Measurements from ENCODE around the gene ATP9B. TPM values are rescaled to one million over a fixed set of nuclear protein-coding genes. Genes with fewer than 3 reads are reported as not detected.

ATP9B gene
- total RNA-seq, 1 donor from 2014 or later, result 34.1 TPM

DNA sequence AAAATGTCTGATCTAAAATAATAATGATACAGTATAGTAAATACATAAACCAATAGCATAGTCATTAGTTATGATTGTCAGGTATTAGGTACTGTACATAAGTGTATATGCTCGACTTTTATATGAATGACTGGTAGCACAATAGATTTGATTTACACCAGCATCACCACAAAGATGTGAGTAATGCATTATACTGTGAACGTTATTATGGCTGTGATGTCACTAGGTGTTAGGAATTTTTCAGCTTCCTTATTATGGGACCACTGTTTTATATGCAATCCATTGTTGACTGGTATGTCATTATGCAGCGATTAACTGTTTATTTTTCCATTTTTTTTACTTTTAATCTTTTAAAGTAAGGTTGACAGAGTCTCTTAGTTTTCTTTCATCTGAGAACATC, 23.7 kb downstream of the ATP9B start:
- no peak for TF ChIP-seq CTCF (conservative IDR thresholded peaks at IDR 0.05)
- peaks cover 18% of the 10 kb centered on the region for H3K36me3 Mint-ChIP-seq
- peaks cover 14% of the 10 kb centered on the region for H3K9me3 Mint-ChIP-seq
- no peak overlapping the region for H3K4me3 Mint-ChIP-seq
- DNase-seq (ENCODE audit: extremely low spot score, unreplicated experiment), result no peak
- H3K27ac Mint-ChIP-seq, result no peak overlapping the region
- H3K27me3 Mint-ChIP-seq, result no peaks in the 10 kb centered on the region
- H3K4me1 Mint-ChIP-seq (ENCODE audit: unreplicated experiment), result no peaks in the 10 kb centered on the region

DNA sequence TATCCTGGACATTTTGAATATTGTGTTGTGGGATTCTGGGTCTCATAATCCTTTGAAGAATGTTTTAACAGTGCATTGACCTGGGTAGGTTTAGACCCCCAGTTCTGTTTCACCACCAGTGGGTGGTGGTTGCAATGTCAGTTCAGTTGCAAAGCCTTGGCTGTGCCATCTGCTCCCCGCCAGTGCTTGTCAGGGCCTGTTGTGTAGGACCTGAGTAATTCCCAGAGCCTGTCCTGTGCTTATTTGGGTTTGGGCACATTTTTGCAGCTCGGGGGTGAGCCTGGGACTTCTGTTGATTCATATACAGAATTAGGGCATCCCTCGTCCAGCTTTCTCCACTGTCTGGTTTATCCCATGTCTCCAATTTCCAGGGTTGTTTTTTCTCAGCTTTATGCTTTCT, 24.8 kb downstream of the ATP9B start:
- no peak for TF ChIP-seq CTCF (conservative IDR thresholded peaks at IDR 0.05)
- H3K36me3 Mint-ChIP-seq, result peaks cover 21% of the 10 kb centered on the region
- no peaks in the 10 kb centered on the region for H3K4me1 Mint-ChIP-seq (ENCODE audit: unreplicated experiment)
- no peaks in the 10 kb centered on the region for H3K27me3 Mint-ChIP-seq
- H3K9me3 Mint-ChIP-seq, result peaks cover 14% of the 10 kb centered on the region
- no peak overlapping the region for H3K27ac Mint-ChIP-seq
- H3K4me3 Mint-ChIP-seq, result no peak overlapping the region
- DNase-seq (ENCODE audit: extremely low spot score, unreplicated experiment), result no peak

- no peak overlapping the region for H3K27ac Mint-ChIP-seq
- DNase-seq (ENCODE audit: extremely low spot score, unreplicated experiment), result no peak
Measured at GRCh38 chr18:79095216-79095615, 26.0 kb downstream of the ATP9B start.

GRCh38 chr18:79100944-79101343, 31.8 kb downstream of the ATP9B start:
- TF ChIP-seq CTCF (conservative IDR thresholded peaks at IDR 0.05), result no peak
- no peak for DNase-seq (ENCODE audit: extremely low spot score, unreplicated experiment)
- Mint-ChIP-seq H3K27ac (no peak overlapping the region), H3K4me3 (no peak overlapping the region), H3K9me3 (no peaks in the 10 kb centered on the region), H3K27me3 (no peaks in the 10 kb centered on the region), H3K36me3 (peaks cover 39% of the 10 kb centered on the region), H3K4me1 (ENCODE audit: unreplicated experiment) (no peaks in the 10 kb centered on the region)

More at GRCh38 chr18:79095216-79095615, 26.0 kb downstream of the ATP9B start:
- Mint-ChIP-seq H3K9me3 (peaks cover 9% of the 10 kb centered on the region), H3K36me3 (peaks cover 20% of the 10 kb centered on the region), H3K4me1 (ENCODE audit: unreplicated experiment) (no peaks in the 10 kb centered on the region), H3K4me3 (no peak overlapping the region), H3K27me3 (no peaks in the 10 kb centered on the region)
- TF ChIP-seq CTCF (conservative IDR thresholded peaks at IDR 0.05), result no peak

- H3K4me3 Mint-ChIP-seq, result no peak overlapping the region
- peaks cover 45% of the 10 kb centered on the region for H3K36me3 Mint-ChIP-seq
- H3K4me1 Mint-ChIP-seq (ENCODE audit: unreplicated experiment), result peaks cover 4% of the 10 kb centered on the region
- H3K27me3 Mint-ChIP-seq, result no peaks in the 10 kb centered on the region
- no peak overlapping the region for H3K27ac Mint-ChIP-seq
- no peak for TF ChIP-seq CTCF (conservative IDR thresholded peaks at IDR 0.05)
- H3K9me3 Mint-ChIP-seq, result no peaks in the 10 kb centered on the region
- DNase-seq (ENCODE audit: extremely low spot score, unreplicated experiment), result no peak
Measured at GRCh38 chr18:79102886-79103285, 33.7 kb downstream of the ATP9B start.

DNA sequence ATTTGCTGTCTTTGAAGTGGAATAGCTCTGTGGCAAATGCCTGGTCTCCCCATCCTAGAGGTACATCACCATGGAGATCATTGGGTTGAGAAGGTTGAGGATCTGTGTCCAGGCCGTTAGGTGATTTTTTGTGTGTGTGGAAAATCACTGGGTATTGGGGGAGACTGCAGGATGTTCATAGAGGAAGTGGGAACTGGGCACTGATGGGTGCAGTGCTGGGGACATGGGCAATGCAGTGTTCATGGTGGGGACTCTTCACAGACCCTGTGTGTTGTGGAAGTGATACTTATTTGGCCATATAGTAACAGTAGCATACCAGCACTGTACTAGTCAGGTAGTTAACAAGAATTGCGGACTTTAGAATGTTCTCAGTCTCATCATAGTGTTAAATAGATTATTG, 34.9 kb downstream of the ATP9B start:
- H3K27ac Mint-ChIP-seq, result no peak overlapping the region
- H3K27me3 Mint-ChIP-seq, result no peaks in the 10 kb centered on the region
- no peak overlapping the region for H3K4me3 Mint-ChIP-seq
- H3K9me3 Mint-ChIP-seq, result no peaks in the 10 kb centered on the region
- peaks cover 6% of the 10 kb centered on the region for H3K4me1 Mint-ChIP-seq (ENCODE audit: unreplicated experiment)
- DNase-seq (ENCODE audit: extremely low spot score, unreplicated experiment), result no peak
- TF ChIP-seq CTCF (conservative IDR thresholded peaks at IDR 0.05), result no peak
- H3K36me3 Mint-ChIP-seq, result peaks cover 39% of the 10 kb centered on the region
